DMS 273 treated with DMSO at 0.1 percent for 48 hours (cell line): ENCODE results near the gene KDM2A.
"Not testable (repeated sequence)": the region's sequence is repeated elsewhere in the genome, so short reads cannot be mapped to it uniquely, and the experiment has no call there.

Experiments used
- DNase-seq: peaks from one replicate; lab custom pipeline; 2025; lab: John Stamatoyannopoulos, UW

The KDM2A gene

DNA sequence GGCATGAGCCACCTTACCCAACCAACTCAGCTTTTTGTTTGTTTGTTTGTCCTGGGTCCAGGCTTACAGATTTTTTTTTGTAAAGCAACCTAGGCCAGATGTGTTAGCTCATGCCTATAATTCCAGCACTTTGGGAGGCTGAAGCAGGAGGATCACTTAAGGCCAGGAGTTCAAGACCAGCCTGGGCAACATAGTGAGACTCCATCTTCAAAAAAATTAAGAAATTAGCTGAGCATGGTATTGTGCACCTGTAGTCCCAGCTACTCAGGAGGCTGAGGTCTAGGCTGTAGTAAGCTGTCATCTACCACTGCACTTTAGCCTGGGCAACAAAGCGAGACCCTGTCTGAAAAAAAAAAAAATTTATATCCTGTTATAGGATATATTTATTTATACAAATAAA, 118.5 kb downstream of the KDM2A start:
- DNase-seq: no peak

DNA sequence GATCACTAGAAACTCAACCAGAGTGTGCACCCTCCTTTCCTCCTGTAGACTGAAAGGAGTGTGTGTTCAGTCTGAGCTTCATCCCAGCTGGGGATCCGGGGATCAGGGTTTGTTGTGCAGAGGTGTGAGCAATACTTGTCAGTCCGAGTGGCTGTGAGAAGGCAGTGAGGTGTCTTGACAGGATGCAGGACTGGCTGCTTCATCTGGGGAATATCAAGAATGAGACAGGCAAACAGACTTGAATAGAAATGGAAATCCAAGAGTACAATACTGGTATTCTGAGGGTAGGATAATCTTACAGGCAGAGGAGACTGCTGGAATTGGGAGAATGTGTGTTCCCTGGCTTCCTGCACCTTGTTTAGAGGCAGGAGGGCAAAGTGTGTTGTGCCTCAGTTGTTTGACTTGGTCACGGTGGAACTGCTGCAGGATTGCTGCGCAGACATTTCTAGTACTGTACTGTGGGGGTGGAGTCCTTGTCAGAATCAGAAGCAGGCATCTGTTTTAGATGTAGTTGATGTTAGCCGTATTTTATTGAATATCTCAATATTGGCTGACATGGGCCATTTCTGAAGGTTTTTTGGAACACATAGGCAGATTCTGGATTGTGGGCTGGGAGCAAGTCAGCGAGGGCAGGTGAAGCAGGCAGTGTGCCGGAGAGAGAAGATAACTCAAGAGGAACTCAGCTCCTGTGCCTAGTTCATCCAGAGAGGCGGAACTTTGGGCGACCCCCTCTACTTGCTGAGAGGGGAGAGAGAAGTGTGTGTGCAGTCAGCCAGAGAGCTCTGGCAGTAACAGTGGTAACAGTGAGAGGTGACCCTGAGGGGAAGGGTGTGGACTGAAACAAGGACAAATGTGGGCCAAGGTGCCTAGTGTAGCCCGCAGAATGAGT, 120.1 kb downstream of the KDM2A start:
- DNase-seq: no peak

DNA sequence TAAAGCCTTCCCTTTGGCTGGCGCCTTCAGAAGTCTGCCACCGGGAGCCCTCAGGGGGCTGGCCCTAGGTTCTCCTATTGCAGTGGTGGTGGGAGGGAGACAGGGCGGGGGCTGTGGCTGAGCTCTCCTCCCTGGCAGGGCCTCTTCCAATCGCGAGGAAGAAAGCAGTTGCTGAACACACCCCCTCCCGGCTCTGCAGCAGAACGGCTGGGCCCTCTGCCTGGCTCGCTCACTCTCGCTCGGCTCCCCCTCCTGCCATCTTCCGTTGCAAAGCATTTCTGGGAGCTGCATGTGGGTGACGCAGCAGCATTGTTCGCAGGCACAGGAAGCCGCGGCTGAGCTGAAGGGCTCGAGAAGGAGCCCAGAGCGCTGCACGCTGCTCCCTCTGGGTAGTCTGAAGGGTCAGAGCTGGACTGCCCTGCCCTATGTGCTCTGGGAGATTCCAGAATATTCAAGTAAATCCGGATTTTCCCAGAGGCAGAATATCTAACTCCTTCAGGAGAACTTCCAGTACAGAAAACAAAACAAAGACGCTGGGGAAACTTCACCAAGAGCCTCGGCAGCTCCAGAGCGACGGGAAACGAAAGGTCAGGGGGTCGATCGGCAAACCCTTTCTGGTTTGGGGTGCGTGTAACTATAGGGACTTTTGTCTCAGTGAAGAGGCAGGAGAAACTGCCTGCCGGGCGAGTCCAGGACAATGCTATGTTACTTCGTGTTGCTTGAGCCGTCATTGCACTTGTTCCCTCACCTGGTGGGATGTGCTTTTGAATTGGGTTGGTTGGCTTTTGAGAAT, 120.9 kb downstream of the KDM2A start:
- peak; percentile 95 for DNase-seq

DNA sequence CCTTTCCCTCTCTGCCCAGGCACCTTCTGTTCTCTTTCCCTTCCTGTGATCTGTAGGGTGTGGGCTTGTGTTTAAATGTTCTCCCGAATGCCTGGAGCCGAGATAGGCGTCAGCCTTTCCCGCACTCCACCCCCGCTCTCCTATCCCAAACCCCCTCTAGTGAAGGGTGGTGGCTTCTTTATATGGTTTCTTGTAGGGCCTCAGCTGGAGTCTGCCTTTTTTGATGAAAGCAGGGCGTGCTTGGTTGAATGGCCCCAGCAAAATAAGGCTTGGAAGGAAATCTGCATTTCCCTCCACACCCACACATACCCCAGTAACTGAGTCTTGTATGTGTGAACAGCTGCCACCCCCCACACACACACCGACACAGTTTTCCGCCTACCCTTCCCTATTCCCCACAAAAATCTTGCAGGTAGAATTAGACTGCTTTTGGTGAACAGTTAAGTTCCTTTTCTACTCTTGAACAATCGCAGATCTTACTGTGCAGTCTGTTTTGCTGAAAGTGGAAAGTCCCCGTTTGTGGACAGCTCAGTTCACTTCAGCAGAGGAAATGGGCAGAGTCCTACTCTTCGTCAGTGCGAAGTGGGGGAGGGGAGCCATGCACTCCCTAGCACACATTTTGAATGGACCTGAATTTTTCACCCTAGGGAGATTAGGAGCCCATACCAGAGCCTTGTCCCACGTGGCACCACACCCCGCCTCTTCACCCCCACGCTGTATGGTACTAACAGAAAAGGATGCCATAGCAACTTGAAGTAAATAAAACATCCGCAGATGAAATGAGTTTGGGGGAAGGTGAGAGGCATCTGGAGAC, 121.7 kb downstream of the KDM2A start:
- DNase-seq: peak; percentile 13

DNA sequence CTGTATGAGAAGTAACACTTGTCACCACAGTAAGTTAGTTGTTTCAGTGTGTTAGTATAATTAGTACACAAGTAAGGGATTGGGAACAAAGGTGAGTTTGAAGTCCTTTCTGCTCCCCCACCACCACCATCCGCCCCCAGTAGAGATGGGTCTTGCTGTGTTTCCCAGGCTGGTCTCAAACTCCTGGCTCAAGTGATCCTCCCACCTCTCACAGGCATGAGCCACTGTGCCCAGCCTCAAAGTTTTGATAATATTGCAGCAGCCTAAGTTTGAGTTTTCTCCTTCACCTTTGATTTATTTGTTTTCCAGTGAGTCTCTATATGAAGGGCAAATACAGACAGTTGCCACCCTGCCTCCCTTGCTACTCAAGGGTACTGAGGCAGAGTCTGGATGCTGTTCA, 123.5 kb downstream of the KDM2A start:
- DNase-seq: no peak

DNA sequence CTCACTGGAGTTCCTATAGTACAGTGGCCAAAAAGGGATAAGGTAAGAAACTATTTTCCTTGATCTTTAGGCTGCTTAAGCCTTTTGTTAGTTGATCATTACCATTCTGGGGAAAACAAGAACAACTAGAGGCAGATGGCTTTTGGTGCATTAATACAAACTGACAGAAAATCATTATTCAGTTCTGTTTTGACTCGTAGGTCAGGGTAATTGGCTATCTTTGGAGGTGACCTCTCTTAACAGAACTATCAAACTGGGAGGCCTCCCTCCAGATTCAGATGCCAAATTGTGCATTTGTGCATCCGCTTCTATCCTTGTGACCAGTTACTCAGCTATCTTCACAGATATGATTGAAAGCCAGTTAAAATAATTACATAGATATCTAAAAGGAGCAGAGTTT, 124.0 kb downstream of the KDM2A start:
- no peak for DNase-seq

DNA sequence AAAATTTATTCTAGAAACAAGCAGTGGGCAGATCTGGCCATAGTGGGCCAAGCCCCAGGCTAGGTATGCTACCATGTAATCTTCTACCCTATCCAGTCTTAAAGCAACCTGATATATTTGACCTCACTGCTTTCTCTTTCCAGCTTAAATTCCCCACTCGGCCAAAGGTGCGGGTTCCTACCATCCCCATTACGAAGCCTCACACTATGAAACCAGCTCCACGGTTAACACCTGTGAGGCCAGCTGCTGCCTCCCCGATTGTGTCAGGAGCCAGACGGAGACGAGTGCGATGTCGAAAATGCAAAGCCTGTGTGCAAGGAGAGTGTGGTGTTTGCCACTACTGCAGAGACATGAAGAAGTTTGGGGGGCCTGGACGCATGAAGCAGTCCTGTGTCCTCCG, 126.0 kb downstream of the KDM2A start:
- no peak for DNase-seq

DNA sequence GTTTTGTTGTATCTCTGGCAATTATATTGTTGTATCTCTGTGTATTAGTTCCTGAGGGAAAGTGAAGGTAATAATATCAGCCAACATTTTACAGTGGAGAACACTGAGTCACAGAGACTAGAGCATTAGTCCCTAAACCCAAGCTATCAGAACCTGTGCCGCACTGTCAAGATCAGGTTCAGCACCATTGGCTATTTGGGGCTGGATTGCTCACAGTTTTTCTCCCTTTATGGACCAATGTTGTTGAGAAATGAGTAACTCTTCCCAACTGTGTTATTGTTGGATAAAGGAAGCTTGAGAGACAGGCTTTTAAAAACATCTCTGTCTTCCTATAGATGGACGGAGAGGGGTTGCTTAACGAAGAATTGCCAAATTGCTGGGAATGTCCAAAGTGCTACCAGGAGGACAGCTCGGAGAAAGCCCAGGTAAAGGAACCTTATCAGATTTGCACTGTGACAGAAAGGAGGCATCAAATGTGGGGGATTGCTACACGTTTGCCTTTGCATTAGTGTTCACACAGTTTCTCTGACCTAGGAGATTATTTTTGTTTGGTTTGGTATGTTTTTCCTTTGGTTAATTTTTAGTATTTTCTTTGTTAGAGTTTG, 129.0 kb downstream of the KDM2A start:
- no peak for DNase-seq

DNA sequence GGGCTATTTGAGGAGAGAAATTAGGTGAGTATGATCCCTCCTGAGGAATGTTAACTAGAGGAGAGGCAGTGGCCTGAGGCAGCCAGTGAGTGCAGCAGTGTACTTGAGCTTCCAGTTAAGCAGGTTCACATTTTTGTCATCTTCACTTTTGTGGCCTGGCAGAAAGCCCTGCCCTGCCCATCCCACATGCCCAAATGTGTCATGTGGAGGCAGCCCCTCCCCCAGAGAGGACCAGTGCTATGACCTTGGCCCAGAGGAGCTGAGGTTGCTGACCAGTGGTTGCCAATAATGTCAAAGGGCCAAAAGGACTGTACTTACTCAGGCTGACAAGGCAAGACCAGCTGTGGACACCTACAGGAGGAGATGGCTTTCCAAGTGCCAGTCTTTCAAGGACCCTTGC, 129.6 kb downstream of the KDM2A start:
- no peak for DNase-seq

DNA sequence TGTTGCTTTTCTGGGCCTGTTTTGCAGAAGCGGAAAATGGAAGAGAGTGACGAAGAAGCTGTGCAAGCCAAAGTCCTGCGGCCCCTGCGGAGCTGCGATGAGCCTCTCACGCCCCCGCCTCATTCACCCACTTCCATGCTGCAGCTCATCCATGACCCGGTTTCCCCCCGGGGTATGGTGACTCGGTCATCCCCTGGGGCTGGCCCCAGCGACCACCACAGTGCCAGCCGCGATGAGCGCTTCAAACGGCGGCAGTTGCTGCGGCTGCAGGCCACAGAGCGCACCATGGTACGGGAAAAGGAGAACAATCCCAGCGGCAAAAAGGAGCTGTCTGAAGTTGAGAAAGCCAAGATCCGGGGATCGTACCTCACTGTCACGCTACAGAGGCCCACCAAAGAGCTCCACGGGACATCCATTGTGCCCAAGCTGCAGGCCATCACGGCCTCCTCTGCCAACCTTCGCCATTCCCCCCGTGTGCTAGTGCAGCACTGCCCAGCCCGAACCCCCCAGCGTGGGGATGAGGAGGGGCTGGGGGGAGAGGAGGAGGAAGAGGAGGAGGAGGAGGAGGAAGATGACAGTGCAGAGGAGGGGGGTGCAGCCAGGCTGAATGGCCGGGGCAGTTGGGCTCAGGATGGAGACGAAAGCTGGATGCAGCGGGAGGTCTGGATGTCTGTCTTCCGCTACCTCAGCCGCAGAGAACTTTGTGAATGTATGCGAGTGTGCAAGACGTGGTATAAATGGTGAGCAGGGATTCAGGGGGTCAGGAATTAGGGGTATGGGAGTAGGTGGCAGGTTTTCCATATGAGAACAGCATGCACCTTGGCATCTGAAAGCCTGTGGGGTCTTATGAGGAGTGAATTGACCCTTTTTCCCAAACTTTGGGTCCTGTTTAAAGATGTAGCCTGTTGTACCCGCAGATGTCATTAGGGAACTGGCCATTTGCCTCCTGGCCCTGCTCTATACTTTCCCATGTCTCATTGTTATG, 131.3 kb downstream of the KDM2A start:
- DNase-seq: no peak

DNA sequence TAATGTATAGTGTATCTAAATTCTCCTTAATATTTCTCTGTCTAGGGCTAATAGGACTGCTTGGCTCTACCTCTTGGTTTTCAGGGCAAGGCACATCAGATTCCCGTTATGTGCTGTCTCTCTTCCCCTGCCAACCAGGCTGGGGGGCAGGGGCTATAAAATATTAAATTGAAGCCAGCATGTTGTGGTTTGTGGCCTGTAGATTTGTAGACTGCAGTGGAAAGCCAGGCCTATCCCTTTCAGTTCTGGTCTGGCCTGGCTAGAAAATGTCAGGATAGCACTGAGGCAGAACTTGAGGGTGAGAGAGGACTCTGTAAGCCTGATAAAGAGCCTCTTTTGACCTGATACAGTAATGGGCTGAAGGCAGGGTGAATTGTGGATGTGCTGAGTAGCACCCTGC, 132.8 kb downstream of the KDM2A start:
- DNase-seq: no peak

DNA sequence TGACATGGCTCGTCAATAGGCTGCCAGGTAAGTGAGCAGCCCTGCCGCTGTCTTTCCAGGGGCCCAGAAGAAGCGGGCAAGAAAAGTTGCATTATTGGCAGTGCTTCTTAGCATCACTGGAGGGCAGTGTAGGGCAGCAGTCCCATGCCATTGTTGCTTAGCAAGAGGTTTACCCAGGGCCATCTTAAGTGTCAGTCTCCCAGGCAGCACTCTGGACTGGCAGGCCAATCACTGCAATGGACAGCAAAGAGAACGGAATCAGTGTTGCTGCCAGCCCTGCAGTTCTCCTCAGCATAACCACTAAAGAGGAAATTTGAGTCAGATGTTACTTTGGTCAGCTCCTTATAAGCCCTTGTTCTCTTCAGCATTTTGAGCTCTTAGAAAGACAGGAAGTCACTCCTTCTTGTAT, 133.8 kb downstream of the KDM2A start:
- no peak for DNase-seq

DNA sequence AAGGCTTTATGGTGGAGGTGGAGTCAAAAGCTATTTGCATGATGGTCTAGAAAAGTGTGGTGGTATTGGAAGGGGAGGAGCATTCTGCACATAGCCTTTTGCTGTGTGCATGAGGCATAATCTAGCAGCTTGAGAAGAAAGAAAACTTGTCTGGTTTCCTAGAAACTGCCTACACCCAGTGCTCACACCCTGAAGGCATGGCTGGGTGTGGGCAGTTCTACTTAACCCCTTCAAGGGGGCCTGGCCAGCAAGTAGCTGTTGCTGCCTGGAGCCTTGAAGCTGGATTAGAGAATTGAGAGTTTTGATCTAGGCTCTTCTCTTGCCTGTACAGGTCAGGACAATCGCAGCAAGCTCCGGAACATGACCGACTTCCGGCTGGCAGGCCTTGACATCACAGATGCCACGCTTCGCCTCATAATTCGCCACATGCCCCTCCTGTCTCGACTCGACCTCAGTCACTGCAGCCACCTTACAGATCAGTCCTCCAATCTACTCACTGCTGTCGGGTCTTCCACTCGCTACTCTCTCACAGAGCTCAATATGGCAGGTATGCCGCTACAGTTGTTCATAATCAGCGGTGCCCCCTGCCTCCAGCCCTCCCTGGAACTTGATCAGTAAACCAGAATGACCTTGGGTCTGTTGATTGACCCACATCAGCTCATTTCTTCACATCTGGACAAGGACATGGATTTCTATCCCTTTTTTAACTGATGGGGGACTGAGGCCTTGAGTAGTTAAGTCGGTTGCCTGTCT, 135.0 kb downstream of the KDM2A start:
- no peak for DNase-seq

DNA sequence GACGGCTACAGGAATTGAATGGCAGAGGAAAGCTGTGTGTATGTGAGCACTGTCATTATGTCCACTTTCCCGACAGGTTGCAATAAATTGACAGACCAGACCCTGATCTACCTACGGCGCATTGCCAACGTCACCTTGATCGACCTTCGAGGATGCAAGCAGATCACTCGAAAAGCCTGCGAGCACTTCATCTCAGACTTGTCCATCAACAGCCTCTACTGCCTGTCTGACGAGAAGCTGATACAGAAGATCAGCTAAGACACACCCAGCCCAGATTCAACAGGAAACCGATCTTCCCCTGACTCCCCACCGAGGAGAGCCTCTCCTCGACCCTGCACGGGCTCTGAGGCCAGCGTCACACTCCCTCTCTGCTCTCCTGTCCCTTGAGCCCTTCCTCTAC, 135.7 kb downstream of the KDM2A start:
- no peak for DNase-seq

DNA sequence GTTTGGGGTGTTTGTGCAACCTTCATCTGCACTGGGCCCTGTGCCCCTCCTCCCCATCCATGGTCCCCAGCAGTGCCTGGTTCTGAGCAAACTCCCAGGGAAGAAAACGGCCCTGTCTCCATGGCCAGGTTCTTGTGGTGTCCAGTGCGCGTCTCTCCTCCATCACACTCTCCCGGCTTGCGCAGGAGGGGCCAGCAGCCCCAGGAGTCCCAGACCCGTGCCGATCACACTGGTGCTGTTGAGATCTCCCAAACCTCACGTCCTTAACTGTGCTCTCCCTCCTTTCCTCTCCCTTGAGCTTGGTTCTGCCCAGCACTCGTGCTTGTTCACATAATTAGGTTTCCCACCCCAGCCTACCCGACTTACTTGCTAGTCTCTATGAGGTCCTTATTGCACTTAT, 136.3 kb downstream of the KDM2A start:
- no peak for DNase-seq

DNA sequence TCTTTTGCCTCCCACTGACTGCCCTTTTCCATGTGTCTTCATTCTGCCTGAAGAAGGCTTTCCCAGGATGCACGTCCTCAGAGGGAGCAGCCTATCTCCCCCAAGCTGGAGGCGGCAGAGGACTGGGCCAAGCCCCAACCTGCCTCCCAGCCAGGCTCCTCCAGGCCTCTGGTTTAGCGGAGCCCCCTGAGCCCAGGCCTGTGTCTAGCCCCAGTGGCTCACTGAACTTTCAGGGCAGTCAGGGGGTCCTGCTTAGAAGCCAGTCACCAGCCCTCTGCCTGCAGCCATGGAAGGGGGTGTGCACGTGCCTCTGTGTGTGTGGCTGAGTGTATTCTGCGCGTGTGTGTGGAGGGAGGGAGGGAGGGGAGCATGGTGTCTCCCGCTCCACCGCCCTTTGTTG, 136.8 kb downstream of the KDM2A start:
- no peak for DNase-seq

DNA sequence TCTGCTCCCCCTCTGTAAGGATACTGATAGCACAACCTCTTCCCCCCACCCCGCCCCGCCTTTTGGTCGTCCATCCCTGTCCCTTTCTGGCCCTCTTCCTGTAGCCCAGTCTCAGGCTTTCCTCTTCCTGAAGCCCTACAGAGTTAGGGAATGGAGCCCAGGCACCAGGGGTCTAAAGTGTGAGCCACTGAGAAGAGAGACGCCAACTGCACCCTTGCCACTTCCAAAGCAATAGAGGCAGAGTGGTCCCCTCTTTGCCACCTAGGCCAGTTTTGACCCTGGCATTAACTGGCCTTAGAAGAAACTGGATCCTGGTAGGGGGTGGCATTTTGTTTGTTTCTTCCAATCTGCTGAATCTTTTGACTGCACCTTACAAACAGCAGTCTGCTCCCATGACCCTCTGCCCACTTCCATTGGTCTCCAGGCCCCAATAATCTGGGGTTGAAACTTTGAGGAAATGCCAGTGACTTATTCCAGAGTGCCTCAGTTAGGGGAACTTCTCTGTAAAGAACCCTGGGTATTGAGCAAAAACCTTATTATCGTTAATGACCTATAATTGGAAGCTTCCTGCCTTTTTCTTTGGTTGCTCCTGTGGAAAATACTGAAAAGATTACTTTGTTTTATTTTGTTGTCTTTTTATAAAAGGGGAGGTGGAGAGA, 137.5 kb downstream of the KDM2A start:
- DNase-seq: no peak

DNA sequence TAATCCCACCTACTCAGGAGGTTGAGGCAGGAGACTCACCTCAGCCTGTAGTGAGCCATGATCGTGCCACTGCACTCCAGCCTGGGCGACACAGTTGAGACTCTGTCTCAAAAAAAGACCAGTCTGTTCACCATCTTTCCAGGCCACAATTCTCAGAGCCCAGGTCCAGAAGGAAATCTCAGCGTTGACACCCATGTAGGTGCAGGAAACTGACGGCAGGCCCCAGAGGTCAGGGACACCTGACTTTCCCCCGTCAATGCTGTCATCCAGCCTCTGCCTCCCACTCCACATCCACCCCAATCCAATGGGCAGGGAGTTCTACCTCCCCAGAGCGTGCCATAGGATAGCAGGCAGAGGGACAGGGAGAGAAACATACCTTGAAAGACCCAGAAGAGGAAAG, 141.3 kb downstream of the KDM2A start:
- no peak for DNase-seq

DNA sequence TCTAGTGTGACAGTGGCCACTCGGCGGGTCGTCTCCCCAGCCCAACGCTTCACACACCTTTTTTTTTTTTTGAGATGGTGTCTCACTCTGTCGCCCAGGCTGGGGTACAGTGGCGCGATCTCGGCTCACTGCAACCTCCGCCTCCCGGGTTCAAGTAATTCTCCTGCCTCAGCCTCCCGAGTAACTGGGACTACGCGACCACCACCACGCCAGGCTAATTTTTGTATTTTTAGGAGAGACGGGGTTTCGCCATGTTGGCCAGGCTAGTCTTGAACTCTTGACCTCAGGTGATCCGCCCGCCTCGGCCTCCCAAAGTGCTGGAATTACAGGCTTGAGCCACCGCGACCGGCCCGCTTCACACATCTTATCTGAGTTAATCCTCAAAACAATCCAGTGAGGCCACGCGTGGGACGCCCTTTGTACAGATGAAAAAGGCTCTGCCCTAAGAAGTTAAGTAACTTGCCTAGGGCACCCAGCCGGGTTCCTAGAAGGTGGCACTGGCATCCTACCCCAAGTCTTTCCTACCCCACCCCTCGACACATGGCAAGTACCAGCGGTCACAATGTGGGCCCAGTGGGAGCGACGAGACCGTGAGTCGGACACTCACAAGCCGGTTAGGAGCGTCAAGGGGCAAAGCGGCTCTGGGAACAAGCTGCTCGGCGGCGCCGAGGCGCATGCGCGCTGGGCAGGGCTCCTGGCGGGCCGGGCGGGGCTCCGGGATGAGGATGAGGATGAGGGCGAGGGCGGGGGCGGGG, 142.0 kb downstream of the KDM2A start:
- DNase-seq: not testable (repeated sequence)
